Activated T-cell treated with anti-CD3 and anti-CD28 coated beads, Interleukin-2, amount 50 U/mL, for 24 hours (primary cell): ENCODE data around the gene GDF3.
"Not testable (repeated sequence)": the region's sequence is repeated elsewhere in the genome, so short reads cannot be mapped to it uniquely, and the experiment has no call there.

ENCODE experiments used
- DNase-seq: peaks from one replicate; pipeline ENCODE4 v3.0.0-alpha.2; 2020
- H3K27ac Mint-ChIP-seq: 2 replicates; pipeline ENCODE4 v1.8.0; 2020; ENCODE audit warnings: mild to moderate bottlenecking, mixed read lengths
- H3K27me3 Mint-ChIP-seq: 2 replicates; pipeline ENCODE4 v1.8.0; 2020; ENCODE audit warnings: mixed read lengths
- H3K36me3 Mint-ChIP-seq: 2 replicates; pipeline ENCODE4 v1.8.0; 2020; ENCODE audit warnings: low read depth, mixed read lengths
- H3K4me1 Mint-ChIP-seq: 2 replicates; pipeline ENCODE4 v1.8.0; 2020; ENCODE audit warnings: low read depth, mixed read lengths
- H3K4me3 Mint-ChIP-seq: 2 replicates; pipeline ENCODE4 v1.8.0; 2020; ENCODE audit warnings: mild to moderate bottlenecking, moderate library complexity, mixed read lengths
- H3K9me3 Mint-ChIP-seq: 2 replicates; pipeline ENCODE4 v1.8.0; 2020; ENCODE audit warnings: mixed read lengths

GDF3 gene

GRCh38 chr12:7695566-7696197 is at the start of gene GDF3:
Gene GDF3, minus strand, starts transcription at chr12:7695775. Its CDS starts 47 bp downstream, at chr12:7695728.
- H3K9me3 Mint-ChIP-seq, result no peaks in the 10 kb centered on the region
- no peak within 1 kb of the TSS for H3K27ac Mint-ChIP-seq
- H3K4me3 Mint-ChIP-seq, result no peak within 1 kb of the TSS
- H3K27me3 Mint-ChIP-seq, result peaks cover 17% of the 10 kb centered on the region
- H3K4me1 Mint-ChIP-seq, result peaks cover 9% of the 10 kb centered on the region
- DNase-seq, result no peak
- no peaks in the 10 kb centered on the region for H3K36me3 Mint-ChIP-seq

GRCh38 chr12:7732993-7733392 is 37.4 kb upstream of the GDF3 start:
- no peak overlapping the region for H3K27ac Mint-ChIP-seq
- H3K27me3 Mint-ChIP-seq, result peaks cover 1% of the 10 kb centered on the region
- no peak for DNase-seq
- H3K4me3 Mint-ChIP-seq, result no peak overlapping the region
- peaks cover 2% of the 10 kb centered on the region for H3K4me1 Mint-ChIP-seq
- no peaks in the 10 kb centered on the region for H3K9me3 Mint-ChIP-seq
- no peaks in the 10 kb centered on the region for H3K36me3 Mint-ChIP-seq

- Mint-ChIP-seq H3K9me3 (no peaks in the 10 kb centered on the region), H3K36me3 (no peaks in the 10 kb centered on the region), H3K4me1 (peaks cover 2% of the 10 kb centered on the region), H3K4me3 (no peak overlapping the region), H3K27me3 (peaks cover 10% of the 10 kb centered on the region), H3K27ac (no peak overlapping the region)
- no peak for DNase-seq
These were observed 35.9 kb upstream of the GDF3 start for GRCh38 chr12:7731486-7731885.

GRCh38 chr12:7730984-7731383 is 35.4 kb upstream of the GDF3 start:
- H3K36me3 Mint-ChIP-seq, H3K4me1 Mint-ChIP-seq, H3K27me3 Mint-ChIP-seq, H3K9me3 Mint-ChIP-seq, H3K27ac Mint-ChIP-seq, DNase-seq, H3K4me3 Mint-ChIP-seq: not testable (repeated sequence)

- no peaks in the 10 kb centered on the region for H3K9me3 Mint-ChIP-seq
- no peaks in the 10 kb centered on the region for H3K36me3 Mint-ChIP-seq
- no peak for DNase-seq
- no peak overlapping the region for H3K27ac Mint-ChIP-seq
- H3K4me3 Mint-ChIP-seq, result no peak overlapping the region
- H3K4me1 Mint-ChIP-seq, result peaks cover 2% of the 10 kb centered on the region
- H3K27me3 Mint-ChIP-seq, result peaks cover 10% of the 10 kb centered on the region
These were observed 34.2 kb upstream of the GDF3 start for GRCh38 chr12:7729746-7730145.

GRCh38 chr12:7723926-7724325 is 28.4 kb upstream of the GDF3 start:
- no peak overlapping the region for H3K4me3 Mint-ChIP-seq
- H3K36me3 Mint-ChIP-seq, result no peaks in the 10 kb centered on the region
- H3K4me1 Mint-ChIP-seq, result no peaks in the 10 kb centered on the region
- no peak overlapping the region for H3K27ac Mint-ChIP-seq
- DNase-seq, result no peak
- peaks cover 10% of the 10 kb centered on the region for H3K27me3 Mint-ChIP-seq
- no peaks in the 10 kb centered on the region for H3K9me3 Mint-ChIP-seq

- no peaks in the 10 kb centered on the region for H3K36me3 Mint-ChIP-seq
- H3K27ac Mint-ChIP-seq, result no peak overlapping the region
- H3K27me3 Mint-ChIP-seq, result no peaks in the 10 kb centered on the region
- no peaks in the 10 kb centered on the region for H3K4me1 Mint-ChIP-seq
- no peaks in the 10 kb centered on the region for H3K9me3 Mint-ChIP-seq
- no peak overlapping the region for H3K4me3 Mint-ChIP-seq
- DNase-seq, result no peak
These were observed 24.6 kb upstream of the GDF3 start for GRCh38 chr12:7719946-7720730.

GRCh38 chr12:7716381-7716780 is 20.8 kb upstream of the GDF3 start:
- peaks cover under 1% of the 10 kb centered on the region for H3K27me3 Mint-ChIP-seq
- no peak overlapping the region for H3K27ac Mint-ChIP-seq
- no peak overlapping the region for H3K4me3 Mint-ChIP-seq
- DNase-seq, result no peak
- H3K36me3 Mint-ChIP-seq, result no peaks in the 10 kb centered on the region
- no peaks in the 10 kb centered on the region for H3K9me3 Mint-ChIP-seq
- H3K4me1 Mint-ChIP-seq, result no peaks in the 10 kb centered on the region

GRCh38 chr12:7712841-7713442 is 17.4 kb upstream of the GDF3 start:
- Mint-ChIP-seq H3K4me1 (no peaks in the 10 kb centered on the region), H3K27ac (no peak overlapping the region), H3K27me3 (peaks cover 2% of the 10 kb centered on the region), H3K4me3 (no peak overlapping the region), H3K36me3 (no peaks in the 10 kb centered on the region), H3K9me3 (no peaks in the 10 kb centered on the region)
- DNase-seq, result no peak

GRCh38 chr12:7711133-7711532 is 15.6 kb upstream of the GDF3 start, which contains the start of gene DPPA3:
Gene DPPA3, plus strand, starts transcription at chr12:7711433. Its CDS starts 138 bp downstream, at chr12:7711571.
- Mint-ChIP-seq H3K9me3 (no peaks in the 10 kb centered on the region), H3K4me1 (no peaks in the 10 kb centered on the region), H3K36me3 (no peaks in the 10 kb centered on the region), H3K27ac (no peak within 1 kb of the TSS), H3K27me3 (peaks cover 2% of the 10 kb centered on the region), H3K4me3 (no peak within 1 kb of the TSS)
- no peak for DNase-seq

GRCh38 chr12:7709969-7710675 is 14.5 kb upstream of the GDF3 start:
- Mint-ChIP-seq H3K27me3 (peaks cover 2% of the 10 kb centered on the region), H3K4me3 (no peak overlapping the region), H3K4me1 (no peaks in the 10 kb centered on the region), H3K36me3 (no peaks in the 10 kb centered on the region), H3K9me3 (no peaks in the 10 kb centered on the region), H3K27ac (no peak overlapping the region)
- DNase-seq, result no peak

- no peaks in the 10 kb centered on the region for H3K9me3 Mint-ChIP-seq
- H3K4me1 Mint-ChIP-seq, result no peaks in the 10 kb centered on the region
- no peak overlapping the region for H3K4me3 Mint-ChIP-seq
- no peaks in the 10 kb centered on the region for H3K36me3 Mint-ChIP-seq
- no peak for DNase-seq
- no peaks in the 10 kb centered on the region for H3K27me3 Mint-ChIP-seq
- H3K27ac Mint-ChIP-seq, result no peak overlapping the region
These were observed 10.3 kb upstream of the GDF3 start for GRCh38 chr12:7705846-7706245.

- H3K27ac Mint-ChIP-seq, result no peak overlapping the region
- H3K4me1 Mint-ChIP-seq, result peaks cover 9% of the 10 kb centered on the region
- no peak overlapping the region for H3K4me3 Mint-ChIP-seq
- DNase-seq, result no peak
- H3K27me3 Mint-ChIP-seq, result peaks cover 17% of the 10 kb centered on the region
- H3K9me3 Mint-ChIP-seq, result no peaks in the 10 kb centered on the region
- no peaks in the 10 kb centered on the region for H3K36me3 Mint-ChIP-seq
These were observed 376 bp downstream of the GDF3 start for GRCh38 chr12:7695237-7695560.

- Mint-ChIP-seq H3K27ac (no peak overlapping the region), H3K36me3 (no peaks in the 10 kb centered on the region), H3K27me3 (peaks cover 17% of the 10 kb centered on the region), H3K9me3 (no peaks in the 10 kb centered on the region), H3K4me1 (peaks cover 9% of the 10 kb centered on the region), H3K4me3 (no peak overlapping the region)
- no peak for DNase-seq
These were observed 879 bp downstream of the GDF3 start for GRCh38 chr12:7694556-7695236.
